RWPE2 (cell line): ENCODE measurements around the gene NHLH2.

Source experiments
- ATAC-seq: fragments of 200-7000 bp; cut with Tn5 transposase; 3 replicates; pipeline ENCODE4 v1.9.1; 2021; ENCODE audit warnings: low read depth
- DNase-seq: peaks from one replicate; pipeline ENCODE4 v3.0.0-alpha.2; 2020; ENCODE audit warnings: low spot score
- H3K27ac ChIP-seq: fragments of 450-650 bp; 2 replicates; pipeline ENCODE4 v1.5.1; 2017; ENCODE audit warnings: mild to moderate bottlenecking; ENCODE audit not compliant: poor library complexity, severe bottlenecking
- H3K27me3 ChIP-seq: fragments of 250-450 bp; sonication (Bioruptor Pico); 2 replicates; pipeline ENCODE4 v1.5.1; 2021; ENCODE audit warnings: mild to moderate bottlenecking, moderate library complexity; ENCODE audit not compliant: insufficient read depth, poor library complexity, severe bottlenecking
- H3K36me3 ChIP-seq: fragments of 250-450 bp; sonication (Bioruptor Pico); 2 replicates; pipeline ENCODE4 v1.5.1; 2020; ENCODE audit warnings: low read depth, mild to moderate bottlenecking, moderate library complexity
- H3K4me1 ChIP-seq: fragments of 250-450 bp; sonication (Bioruptor Pico); 2 replicates; pipeline ENCODE4 v1.5.1; 2021; ENCODE audit warnings: mild to moderate bottlenecking, moderate library complexity; ENCODE audit not compliant: insufficient read depth, poor library complexity, severe bottlenecking
- H3K4me3 ChIP-seq: fragments of 250-450 bp; sonication (Bioruptor Pico); 2 replicates; pipeline ENCODE4 v1.5.1; 2021; ENCODE audit warnings: mild to moderate bottlenecking, moderate library complexity; ENCODE audit not compliant: severe bottlenecking
- H3K9me3 ChIP-seq: fragments of 250-450 bp; sonication (Bioruptor Pico); 2 replicates; pipeline ENCODE4 v1.5.1; 2021; ENCODE audit warnings: mild to moderate bottlenecking, moderate library complexity; ENCODE audit not compliant: severe bottlenecking
- TF ChIP-seq, protein P1 (sequence below): fragments of 450-650 bp; IDR thresholded peaks from one replicate; pipeline ENCODE4 v1.5.1; 2017; ENCODE audit warnings: mild to moderate bottlenecking, moderate library complexity; ENCODE audit not compliant: poor library complexity, severe bottlenecking

NHLH2 gene

DNA sequence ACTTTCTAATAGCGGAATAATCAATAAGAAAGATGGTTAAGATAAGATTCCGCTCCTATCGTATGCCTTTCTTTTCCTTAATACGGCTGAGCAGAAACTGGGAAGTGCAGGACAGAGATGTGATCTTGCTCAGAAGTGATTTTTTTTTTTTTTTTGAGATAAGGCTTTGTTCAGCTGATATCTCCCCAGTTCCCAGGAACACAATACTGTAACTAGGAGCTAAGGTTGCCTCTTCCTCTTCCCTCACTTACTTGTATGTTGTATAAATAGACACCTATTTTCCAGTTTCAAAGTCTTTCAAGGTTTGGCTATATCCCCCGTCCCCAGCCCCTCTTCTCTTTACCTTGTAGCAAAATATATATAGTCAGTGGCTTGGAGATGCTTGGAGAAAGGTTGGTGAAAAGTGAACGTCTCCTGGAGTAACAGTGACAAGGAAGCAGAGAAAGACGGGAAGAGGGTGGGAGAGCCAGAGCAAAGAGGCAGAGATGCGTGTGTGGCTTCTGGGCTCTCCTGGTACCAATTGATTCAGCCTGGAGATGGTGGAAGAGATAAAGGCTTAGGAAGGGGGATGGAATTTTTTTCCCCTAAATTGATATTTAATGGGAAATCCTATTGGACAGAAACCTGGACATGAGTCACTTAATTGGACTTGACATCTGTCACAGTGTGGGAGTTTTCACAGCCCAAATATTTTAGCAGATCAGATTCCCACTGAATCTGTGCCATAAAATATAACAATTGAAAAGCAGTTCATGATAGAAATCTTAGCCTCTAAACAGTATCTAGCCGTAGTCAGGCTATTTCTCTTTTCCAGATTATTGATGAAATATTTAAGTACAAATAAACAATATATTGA, at the start of gene NHLH2:
Gene NHLH2 (minus strand): TSS at position 522 of the 856 bp plus-strand sequence. CDS start 2,754 bp downstream, outside the sequence.
- no peak within 1 kb of the TSS for H3K27ac ChIP-seq
- H3K4me3 ChIP-seq: no peak within 1 kb of the TSS
- ATAC-seq (no peak), DNase-seq (no peak)
- no peaks in the 10 kb centered on the region for H3K27me3 ChIP-seq
- H3K9me3 ChIP-seq: no peaks in the 10 kb centered on the region
- H3K4me1 ChIP-seq: no peaks in the 10 kb centered on the region
- no peaks in the 10 kb centered on the region for H3K36me3 ChIP-seq
- TF ChIP-seq, protein P1, sequence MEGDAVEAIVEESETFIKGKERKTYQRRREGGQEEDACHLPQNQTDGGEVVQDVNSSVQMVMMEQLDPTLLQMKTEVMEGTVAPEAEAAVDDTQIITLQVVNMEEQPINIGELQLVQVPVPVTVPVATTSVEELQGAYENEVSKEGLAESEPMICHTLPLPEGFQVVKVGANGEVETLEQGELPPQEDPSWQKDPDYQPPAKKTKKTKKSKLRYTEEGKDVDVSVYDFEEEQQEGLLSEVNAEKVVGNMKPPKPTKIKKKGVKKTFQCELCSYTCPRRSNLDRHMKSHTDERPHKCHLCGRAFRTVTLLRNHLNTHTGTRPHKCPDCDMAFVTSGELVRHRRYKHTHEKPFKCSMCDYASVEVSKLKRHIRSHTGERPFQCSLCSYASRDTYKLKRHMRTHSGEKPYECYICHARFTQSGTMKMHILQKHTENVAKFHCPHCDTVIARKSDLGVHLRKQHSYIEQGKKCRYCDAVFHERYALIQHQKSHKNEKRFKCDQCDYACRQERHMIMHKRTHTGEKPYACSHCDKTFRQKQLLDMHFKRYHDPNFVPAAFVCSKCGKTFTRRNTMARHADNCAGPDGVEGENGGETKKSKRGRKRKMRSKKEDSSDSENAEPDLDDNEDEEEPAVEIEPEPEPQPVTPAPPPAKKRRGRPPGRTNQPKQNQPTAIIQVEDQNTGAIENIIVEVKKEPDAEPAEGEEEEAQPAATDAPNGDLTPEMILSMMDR: no peak

DNA sequence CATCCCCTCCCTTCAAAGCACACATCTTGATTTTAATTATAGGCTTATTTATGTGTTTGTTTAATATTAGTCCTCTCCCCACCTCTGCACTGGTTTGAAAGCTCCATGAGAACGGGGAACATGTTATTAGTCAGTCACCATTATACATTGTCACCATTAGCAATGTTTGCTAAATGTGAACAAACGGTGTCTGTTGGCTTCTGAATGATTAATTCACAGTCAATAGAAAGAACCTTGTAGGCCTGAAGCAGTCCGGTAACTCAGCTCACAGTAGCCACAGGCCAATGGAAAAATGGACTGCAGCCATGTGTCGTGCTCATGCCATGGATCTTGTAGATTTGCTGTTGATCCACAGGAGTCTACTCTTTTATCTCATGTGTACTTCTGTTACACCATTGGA, 49.7 kb upstream of the NHLH2 start:
- H3K4me1 ChIP-seq: no peaks in the 10 kb centered on the region
- H3K27me3 ChIP-seq: no peaks in the 10 kb centered on the region
- H3K4me3 ChIP-seq: no peak overlapping the region
- ATAC-seq (no peak), DNase-seq (no peak)
- TF ChIP-seq, protein P1: no peak
- no peak overlapping the region for H3K27ac ChIP-seq
- H3K9me3 ChIP-seq: no peaks in the 10 kb centered on the region
- no peaks in the 10 kb centered on the region for H3K36me3 ChIP-seq

DNA sequence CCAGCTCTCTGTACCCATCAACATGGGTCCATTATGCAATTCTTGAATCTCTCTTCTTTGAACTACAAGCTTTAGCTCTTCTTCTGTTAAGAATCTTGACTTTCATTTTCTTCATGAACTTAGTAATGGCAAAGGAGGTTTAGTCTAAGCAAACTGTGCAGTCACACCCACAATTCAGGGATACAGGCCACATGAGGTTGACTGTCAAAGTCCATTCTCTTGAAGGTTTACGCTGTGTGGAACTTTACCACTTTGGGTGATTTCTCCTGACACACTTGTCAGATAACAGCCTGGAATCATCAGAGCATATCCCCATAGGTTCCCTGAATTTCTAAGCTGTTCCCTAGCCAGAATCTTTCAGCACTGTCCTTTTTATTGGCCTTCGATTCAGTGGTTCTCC, 48.0 kb upstream of the NHLH2 start:
- TF ChIP-seq, protein P1: no peak
- Histone ChIP-seq H3K4me1 (no peaks in the 10 kb centered on the region), H3K27ac (no peak overlapping the region), H3K36me3 (no peaks in the 10 kb centered on the region), H3K9me3 (no peaks in the 10 kb centered on the region), H3K4me3 (no peak overlapping the region), H3K27me3 (no peaks in the 10 kb centered on the region)
- no peak for ATAC-seq
- DNase-seq: no peak

DNA sequence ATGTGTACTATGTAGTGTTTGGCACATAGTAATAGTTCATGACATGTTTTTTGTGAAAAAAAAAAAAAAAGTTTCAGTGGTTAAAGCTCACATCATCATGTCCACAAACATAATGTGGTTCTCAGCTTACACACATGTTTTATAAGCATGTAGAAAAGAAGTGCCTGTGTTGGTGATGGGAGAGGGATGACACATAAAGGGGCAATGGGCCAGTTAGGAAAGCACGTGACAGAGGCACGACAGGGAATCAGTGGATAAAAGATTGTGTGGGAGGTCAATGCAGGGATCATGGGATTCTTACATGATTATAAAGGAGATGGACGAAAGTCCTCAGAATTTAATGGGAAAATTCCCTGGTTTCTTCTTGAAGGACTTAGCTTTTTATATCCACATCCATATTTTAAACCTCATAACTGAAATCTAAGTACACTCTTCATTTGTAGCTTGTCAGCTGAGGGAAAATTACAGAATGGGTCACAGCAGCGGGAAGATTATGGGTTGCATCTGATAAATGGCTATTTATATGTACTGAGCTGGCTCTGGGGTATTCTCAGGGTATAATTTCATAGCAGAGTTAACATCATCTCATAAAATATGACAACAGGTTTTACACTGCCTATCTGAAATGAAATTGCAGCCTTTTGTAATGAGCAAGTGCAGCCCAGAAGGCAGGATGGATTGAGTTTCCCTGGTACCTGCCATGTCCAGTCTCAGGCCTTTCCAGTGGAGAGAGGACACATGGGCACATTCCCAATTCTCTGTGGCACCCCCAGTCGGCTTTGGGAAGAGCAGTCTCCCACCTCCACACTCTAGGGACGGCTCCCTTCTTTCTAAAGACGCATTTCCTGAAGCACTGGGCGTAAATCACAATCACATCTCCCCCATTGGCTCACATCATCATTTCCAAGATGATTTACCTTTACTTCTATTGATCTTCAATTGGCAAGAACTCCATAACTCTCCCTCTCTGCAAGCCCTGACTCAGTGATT, 42.3 kb upstream of the NHLH2 start:
- H3K9me3 ChIP-seq: no peaks in the 10 kb centered on the region
- no peaks in the 10 kb centered on the region for H3K27me3 ChIP-seq
- H3K4me3 ChIP-seq: no peak overlapping the region
- no peaks in the 10 kb centered on the region for H3K36me3 ChIP-seq
- H3K27ac ChIP-seq: no peak overlapping the region
- H3K4me1 ChIP-seq: no peaks in the 10 kb centered on the region
- TF ChIP-seq, protein P1: no peak
- DNase-seq: no peak
- no peak for ATAC-seq
